ENCODE results near the gene DYRK1A.

The DYRK1A gene

DNA sequence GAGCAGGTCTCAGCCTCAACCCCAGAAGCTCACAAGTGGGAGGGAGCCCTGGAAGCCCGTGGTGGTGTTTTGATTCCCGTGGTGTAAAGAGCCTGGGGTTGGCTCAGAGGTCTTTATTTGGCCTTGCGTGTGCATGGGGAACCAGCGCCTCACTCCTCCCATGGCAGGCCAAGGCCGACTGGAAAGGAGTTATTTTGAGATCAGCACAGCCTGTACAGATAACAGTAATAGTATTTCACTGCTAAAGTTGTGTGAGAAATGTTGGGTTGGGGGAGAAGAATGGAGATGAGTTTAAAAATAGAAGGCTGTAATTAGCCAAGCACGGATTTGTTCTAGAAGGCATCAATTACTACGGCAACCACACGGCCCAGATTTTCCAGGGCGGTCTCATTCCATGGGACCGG lies 186.5 kb downstream of the DYRK1A start:
- DNase-seq, result no peak

DNA sequence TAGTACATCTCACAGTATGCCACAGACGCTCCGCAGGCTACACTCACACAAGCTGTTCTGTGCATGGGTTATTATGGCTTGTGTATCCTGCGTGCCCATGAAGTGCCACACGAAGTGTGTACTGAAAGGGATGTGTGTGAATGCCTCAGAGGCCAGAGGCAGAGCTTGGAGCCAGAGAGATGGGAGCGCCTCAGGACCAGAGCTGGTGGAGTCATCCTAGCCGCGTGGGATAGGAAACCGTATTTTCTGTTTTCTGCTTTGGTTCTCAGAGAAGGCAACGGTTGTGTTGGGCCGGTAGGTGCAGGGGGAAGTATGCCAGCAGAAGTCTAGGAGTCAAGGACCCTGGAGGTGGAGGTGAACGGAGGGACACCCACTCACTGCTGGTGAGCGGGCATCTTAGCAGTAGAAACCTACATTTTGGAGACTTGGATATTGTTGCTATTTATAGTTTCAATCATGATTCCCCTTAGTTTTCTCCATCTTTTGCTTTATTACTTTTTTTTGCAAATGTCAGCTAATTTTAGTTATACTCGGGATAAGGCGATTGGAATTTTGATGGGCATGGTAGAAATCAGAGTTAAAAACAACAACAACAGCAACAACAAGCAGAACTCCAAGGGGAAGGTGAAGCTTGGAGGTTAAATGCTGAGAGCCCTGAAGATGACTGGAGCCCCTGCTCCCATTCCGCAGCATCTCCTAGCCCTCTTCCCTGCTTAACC lies 188.2 kb downstream of the DYRK1A start:
- DNase-seq, result no peak

DNA sequence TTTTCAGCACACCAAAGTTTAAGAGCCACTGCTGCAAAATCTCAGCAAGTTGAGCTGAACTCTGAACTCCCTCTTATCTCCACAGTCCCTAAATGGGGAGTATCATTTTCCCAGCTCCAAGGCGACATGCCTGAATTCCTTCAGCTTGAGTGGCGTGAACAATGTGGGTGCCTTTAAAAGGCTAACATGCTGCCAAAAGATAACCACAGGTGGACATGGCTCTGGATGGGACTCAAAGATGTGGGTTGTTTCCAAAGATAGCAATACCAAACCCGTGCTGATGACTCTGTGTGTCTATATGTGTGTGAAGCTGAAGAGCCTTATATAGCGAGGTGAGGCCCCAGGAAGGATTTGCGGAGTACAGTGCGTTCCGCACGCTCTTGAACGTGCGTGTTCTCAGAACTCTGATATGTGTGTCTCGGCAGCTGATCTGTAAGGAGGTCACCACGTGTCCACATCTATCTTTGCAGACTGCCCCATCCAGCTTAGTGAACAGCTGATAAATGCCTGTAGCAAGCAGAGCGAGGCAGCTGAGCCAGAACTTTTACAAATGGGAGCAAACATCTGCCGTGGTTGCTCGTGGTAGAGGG lies 189.2 kb downstream of the DYRK1A start:
- DNase-seq, result no peak

DNA sequence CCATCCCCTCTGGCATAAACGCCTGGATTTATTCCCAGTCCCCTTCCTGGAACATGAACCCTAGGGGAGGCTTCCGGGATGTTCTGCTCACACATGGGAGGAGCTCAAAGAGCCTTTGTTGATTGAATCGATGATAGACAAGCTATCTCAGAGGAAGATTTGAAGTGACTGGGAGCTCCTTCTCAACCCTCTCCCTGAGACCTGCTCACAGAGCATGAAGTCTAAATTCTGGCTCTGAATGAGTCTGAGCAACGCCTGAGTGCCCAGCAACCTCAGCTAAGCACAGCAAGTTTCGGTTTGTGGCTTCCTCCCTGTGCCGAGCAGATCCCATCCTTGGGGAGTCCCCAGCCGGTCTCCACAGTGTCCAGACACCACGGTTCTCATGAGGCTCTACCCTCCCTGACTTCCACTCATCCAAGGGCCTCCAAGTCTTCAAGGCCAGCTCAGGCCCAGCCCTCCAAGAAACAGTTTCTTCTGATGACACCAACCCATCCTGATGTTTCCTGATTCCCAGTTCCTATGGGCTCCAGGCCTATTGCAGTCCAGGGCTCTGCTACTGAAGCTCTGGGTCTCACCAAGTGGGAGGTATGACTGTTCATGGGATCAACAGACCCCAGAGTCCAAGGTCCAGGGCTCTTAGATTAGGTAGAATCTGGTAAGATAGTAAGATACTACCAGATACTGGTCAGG lies 190.8 kb downstream of the DYRK1A start:
- DNase-seq, result no peak

DNA sequence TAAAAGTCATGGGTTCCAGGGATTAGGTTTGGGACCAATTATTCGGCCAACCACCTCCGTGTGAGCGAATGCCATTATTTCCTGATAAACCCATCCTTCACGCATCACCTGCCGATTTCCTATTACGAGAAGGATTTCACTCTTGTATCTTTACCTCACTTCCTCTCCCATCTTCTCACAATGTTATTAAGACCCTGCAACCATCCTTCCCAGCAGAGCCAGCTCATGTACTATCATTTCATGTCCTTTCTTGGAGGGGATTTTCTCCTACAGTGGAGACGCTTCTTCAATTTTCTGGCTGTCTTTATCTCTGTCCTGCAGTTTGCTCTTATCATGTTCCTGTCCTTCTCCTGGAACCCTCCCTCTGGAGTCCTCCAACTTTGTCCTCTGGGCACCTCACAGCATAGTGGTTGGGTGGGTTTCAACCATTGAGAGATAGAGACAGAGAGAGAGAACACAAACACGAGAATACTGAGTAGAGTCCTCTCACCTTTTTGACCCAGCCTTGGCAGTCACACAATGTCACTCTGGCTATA lies 192.2 kb downstream of the DYRK1A start:
- DNase-seq, result no peak

DNA sequence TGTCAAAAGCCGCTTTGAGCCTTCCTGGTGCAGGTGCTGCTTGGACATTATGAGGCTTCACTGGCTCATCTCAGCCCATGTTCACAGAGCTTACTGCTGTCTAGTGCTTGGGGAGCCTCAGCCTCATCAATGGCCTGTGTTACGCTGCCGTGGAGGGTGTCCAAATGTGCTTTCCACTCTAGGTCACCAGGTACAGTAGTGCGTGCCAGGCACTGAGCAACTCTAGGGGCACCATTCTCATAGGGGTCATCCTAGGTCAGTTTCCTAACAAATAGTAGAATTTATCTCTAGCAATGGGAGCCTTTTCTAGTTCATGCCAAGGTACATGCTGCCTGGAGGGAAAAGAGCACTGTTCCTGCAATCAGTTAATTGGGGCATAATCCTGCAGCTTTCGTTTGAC lies 193.8 kb downstream of the DYRK1A start:
- DNase-seq, result no peak

DNA sequence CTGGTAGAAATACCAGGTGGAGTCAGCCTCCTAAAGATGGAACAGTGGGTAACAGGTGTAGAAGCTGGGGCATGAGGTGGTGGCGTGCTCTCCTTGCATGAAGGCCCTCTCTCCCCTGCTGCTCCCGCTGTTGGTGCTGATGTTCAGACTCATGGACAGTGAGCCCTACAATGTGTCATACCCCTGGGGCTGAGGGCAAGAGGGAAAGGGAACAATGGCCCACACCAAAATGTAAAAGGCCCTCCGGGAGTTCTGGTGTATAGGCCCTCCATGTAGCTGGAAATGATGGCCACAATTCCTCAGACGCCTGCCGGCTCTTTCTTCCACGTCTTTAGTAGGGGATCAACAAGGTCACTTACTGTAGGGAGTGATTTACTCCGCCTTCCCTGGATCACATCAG lies 194.9 kb downstream of the DYRK1A start:
- no peak for DNase-seq

DNA sequence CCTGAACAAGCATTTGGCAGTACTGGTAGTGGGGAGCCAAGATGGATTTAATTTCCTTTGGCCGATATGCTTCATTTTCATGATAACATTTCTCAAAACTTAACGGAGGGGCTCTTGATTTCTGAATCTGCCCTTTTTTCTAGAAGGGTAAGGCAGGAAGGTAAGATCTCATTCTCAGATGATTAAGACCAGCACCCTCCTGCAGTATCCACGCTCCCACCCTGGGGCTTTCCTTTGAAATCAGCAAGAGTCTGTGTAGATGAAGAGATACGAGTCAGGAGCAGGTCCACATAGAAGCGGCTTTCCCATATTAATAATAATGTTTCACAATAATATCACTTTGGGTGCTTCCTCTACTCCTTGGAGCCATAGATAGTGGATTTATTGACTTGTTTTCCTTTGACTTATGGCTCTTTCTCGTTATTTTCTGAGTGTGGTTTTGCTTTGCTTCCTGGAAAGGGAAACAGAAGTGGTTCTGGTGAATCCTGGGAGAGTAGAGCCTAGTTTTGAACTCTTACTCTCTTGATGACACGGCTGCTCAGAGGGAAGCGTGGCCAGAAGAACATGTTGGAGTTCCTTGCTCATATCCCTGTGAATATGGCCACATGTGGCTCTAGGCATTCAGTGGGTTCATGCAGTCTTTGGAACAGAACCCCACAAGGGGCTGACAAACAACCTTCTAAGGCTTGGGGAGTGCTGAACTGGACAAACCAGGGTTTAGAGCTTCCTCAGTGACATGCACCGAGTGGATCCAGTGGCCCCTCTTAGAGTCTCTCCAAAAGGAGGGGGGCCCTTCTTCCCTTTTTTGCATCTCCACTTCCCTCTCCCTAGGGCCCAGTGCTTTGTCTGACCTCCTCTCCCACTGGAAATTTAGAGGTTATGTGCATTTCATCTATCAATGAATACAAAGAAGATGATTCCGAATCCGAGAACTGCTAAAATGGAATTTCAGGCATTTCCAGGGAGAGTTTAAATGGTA lies 195.7 kb downstream of the DYRK1A start:
- DNase-seq, result no peak

DNA sequence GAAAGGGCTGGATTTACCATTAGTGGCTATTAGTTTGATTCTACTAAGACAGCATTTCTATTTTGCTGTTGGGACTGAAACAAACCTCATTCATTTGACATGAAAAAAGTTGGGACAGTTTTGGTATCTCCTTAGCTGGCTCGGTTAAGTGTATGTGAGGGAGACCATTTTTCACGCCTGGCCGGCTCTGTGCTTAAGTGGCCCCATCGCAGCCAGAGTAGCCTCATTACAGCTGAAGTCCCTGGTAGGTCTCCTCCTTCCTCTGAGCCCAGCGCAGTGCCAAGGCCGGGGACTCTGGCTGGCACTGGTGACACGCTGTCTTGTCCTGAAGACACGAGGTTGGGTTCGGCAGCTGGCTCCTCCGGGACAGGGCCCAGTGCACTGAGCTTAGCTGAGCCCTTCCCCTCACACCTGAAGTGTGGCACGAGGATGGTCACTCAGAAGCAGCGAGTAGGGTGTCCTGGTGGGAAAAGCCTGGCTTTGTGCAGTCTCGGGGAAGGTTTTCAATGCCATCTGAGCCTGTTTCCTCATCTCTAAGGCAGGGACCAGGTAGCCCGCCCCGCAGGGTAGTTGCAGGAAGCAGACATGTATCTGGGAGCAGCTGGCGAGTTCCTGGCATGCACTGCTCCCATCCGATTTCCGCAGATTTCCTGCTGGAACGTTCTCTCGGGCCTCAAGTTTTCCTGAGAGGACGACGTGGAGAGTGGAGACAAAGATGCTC lies 196.5 kb downstream of the DYRK1A start:
- peak; percentile 47 for DNase-seq

DNA sequence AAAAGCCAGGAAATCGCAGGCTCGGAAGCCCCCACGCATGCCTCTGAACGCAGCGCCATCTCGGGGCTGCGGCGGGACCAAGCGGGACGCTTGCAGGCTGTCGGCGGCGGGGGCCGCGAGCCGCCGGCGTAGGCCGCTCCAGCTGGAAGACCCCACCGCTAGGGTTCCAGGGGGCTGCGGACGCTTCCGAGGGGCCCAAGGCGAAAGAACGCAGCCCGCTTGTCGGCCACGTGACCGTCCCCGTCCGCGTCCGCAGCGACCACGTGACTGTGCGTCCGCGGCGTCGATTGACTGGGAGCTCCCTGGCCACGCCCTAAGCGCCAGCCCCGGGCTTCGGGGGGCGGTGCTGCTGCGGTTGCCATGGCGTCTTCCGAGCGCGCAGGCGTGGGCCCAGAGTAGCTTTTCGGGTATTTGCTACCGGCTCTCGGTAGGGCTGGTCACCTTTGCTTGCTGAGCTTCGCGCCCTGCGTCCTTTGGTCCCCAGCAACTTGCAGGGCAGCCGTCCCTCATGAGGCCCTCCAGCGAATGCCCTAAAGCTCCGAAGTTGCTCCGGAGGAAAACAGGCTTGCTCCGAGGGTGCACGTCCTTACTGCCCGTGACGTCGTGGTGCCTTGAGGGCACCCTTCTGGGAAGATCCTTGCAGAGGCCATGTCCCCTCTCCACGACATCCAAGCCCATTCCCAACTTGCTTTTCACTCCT lies 197.2 kb downstream of the DYRK1A start:
- peak; percentile 92 for DNase-seq

DNA sequence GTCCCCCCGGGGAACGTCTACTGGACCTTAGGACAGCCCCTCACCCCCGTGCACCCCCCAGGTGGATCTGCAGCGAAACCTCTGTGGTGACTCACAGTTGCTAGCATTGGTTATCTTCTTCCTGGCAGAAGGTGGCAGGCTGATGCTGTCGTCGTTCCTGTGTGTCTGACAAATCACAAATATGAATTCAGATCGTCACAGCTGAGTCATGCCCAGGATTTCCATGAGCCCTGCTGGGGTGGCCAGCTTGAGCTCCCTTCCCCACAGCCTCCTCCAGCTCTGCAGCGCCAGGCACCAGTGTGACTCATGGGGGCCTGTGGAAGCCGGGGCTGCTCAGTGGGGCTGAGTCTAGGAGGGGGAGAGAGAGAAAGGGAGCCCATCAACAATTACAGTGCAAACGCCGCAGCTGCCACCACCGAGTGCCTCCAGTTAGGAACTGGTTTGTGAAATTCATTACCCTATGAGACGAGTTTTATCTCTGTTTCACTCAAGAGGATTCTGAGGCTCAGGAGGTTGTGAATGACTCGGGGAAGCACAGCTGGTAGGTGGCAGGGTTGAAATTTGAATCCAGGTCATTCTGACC lies 197.9 kb downstream of the DYRK1A start:
- DNase-seq, result peak; percentile 67

DNA sequence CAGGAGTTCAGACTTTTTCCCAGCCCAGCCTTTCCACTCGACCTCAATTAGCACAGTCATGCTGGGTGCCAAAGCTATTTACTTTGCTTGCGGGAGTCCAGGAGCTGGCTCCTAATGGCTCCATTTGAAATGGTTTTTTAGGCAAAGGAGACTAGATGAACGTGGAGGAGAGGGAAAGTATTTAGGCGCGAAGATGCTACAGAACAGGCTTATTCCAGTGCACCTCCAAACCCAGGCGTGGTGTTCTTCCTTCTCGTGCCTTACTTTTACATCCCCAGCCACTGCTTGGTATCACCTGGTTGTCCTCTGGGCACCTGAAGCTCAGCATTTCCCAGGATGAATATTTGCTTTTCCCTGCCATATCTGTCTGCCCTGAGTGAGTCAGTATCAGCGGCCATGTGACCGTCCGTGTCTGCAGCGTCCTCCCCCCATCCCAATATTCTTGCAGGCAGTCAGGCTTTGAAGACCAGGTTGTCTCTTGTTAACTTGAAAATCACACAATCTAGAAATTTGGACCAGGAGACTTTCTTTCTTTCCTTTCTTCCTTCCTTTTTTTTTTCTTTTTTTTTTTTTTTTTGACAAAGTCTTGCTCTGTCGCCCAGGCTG lies 198.5 kb downstream of the DYRK1A start:
- peak; percentile 64 for DNase-seq

DNA sequence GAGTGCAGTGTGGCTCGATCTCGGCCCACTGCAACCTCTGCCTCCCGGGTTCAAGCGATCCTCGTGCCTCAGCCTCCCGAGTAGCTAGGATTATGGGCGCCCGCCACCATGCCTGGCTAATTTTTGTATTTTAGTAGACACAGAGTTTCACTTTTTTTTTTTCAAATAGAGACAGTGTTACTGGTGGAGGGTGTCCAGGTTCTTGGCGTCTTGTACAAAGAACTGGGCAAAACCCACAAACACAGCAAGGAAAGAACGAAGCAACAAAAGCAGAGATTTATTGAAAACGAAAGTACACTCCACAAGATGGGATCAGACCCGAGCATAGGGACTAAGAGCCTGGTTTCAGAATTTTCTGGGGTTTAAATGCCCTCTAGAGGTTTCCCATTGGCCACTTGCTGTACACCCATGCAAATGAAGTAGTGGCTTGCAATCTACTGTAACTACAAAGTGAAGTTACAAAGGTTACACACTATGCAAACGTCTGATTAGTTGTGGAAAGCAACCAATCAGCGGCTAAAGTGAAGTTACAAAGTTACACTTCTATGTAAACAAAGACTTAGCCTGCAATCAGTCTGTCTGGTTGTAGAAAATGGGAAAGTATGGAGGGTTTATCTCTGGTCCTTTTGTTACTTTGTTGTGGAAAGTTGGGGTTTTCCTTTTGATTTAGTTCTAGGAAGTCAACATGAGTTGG lies 199.1 kb downstream of the DYRK1A start:
- no peak for DNase-seq

DNA sequence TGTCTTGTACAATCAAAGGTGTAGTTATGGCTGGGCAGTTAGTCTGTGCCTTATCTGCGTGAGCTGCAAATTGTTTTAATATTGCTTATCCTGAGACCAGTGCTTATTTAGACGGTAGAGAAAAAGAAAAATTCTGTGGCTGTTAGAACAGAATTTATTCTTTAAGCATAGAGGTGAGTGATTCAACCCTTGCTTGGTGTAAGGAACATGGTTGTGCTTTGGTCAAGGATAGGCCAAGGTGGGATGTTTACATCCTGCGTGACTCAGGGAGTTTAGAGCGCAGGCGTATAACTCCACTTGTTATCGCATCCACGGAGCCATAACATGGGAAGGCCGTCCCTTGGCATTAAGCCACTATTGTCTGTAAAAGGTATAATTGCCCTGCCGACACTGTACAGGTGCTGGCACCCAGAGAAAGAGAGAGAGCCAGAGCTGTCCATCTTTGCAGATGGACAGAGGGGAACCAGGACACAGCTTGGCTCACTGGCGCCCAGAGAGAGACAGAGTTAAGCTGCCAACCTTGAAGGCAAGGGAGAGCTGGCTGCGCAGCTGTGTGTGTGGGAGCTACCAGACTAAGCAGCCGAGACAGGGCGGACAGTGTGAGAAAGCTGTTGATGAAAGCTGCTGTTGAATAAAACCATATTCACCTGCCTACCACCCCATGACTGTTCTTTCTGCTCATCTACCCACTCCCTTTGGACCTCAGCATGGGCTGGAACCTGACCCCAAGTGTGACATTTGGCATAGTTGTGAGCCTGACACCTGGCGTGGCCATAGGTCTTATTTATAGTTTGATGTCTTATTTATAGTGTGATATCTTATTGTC lies 200.4 kb downstream of the DYRK1A start:
- no peak for DNase-seq

DNA sequence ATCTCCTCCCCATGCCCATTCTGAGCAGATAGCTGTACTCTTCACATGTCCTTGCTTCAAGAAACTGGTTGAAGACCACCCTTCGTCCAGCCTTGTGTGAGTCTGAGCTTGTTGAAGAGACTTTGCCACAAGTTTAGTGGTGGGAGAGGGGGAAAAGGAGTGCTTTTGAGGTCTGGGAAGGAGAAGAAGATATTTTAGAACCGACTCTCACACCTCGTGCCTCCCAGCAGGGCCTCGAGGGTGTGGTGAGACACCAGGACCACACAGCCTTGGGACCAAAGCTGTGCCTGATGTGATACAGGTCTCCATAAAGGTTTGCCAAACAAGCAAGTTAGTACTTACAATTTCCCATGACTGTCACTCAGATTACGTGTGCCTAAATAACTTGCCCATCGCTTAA lies 201.8 kb downstream of the DYRK1A start:
- DNase-seq, result no peak

DNA sequence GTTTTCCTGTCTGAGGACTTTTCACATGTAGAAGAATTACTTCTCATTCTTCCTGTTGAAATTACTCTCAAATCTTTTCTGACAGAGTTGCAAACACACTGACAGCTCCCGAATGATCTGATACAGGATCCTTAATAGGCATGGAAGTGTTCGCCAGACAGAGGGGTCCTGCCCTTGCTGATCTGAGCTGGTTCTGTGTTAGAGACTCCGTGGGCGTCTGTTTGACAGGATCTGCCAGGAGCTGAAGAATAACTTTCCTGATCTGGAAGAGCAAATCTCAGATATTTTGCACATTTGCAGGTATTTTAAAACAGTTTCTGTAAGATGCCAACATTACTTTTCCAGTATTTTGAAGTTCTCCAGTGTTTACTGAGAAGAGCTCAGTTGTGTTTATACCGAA lies 202.3 kb downstream of the DYRK1A start:
- no peak for DNase-seq

DNA sequence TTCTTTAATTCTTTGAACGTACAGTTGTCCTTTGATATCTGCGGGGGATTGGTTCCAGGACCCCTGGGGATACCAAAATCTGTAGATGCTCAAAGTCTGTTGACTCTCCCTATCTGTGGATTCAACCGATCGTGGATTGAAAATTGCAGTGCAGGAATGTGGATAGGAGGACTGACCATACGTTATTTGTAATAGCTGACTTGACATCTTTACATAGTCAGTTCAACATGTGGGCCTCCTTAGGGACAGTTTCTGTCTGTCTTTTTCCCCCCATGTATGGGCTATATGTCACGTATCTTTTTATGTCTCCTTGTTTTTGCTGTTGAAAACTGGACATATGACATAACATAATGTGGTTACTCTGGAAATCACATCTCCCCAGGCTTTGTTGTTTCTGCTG lies 204.9 kb downstream of the DYRK1A start:
- no peak for DNase-seq

DNA sequence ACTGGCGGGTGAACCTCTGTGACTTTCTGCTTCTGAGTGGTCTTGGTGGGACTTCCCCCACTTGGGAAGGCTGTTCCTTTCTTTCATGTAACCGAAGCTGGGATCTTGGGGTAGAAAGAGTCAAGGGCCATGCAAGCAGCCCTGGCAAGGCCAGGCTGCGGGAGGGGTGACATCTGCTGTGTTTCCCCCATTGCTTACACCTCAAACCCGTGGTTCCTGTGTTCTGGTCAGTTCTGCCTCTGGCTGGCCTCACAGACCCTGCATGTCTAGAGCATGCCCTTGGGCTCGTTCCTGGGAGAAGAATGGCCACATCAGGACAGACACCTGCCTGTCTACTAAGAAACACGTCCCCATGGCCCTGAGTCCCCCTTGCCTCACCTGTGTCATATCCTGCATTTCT lies 207.7 kb downstream of the DYRK1A start:
- DNase-seq, result no peak

DNA sequence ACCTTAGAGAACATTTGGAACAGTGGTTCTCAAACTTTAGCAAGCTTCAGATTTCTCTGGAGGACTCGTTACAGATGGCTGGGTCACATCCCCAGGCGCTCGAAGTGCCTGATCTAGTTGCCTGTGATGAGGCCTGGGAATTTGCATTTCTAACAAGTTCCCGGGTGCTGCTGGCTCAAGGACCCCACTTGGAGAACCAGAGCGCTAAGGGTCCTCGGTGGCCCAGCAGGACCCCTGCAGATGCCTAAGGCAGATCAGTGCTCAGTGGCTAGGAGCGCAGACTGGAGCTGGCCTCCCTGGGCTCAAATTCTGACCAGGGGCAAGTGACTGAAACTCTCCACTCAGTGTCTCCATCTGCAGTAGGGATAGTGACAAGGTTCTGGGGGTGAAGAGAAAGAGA lies 208.2 kb downstream of the DYRK1A start:
- DNase-seq, result no peak

Measured in NCI-H146 (cell line).